ENCODE results near the gene SLC44A5.
"Not testable (repeated sequence)": the region's sequence is repeated elsewhere in the genome, so short reads cannot be mapped to it uniquely, and the experiment has no call there.

SLC44A5 gene

GRCh38 chr1:75354267-75354666, 256.6 kb downstream of the SLC44A5 start:
- not testable (repeated sequence) for DNase-seq

GRCh38 chr1:75353051-75353450, 257.9 kb downstream of the SLC44A5 start:
- no peak for DNase-seq

GRCh38 chr1:75345538-75346292, 265.2 kb downstream of the SLC44A5 start:
- no peak for DNase-seq

GRCh38 chr1:75342786-75343185, 268.1 kb downstream of the SLC44A5 start:
- no peak for DNase-seq

GRCh38 chr1:75341537-75341936, 269.4 kb downstream of the SLC44A5 start:
- no peak for DNase-seq

GRCh38 chr1:75338616-75339483, 272.1 kb downstream of the SLC44A5 start:
- DNase-seq = no peak

- no peak for DNase-seq
These were observed 276.0 kb downstream of the SLC44A5 start for GRCh38 chr1:75334876-75335389.

- DNase-seq = no peak
These were observed 280.3 kb downstream of the SLC44A5 start for GRCh38 chr1:75330624-75331023.

GRCh38 chr1:75328691-75329090, 282.2 kb downstream of the SLC44A5 start:
- DNase-seq = no peak

GRCh38 chr1:75327395-75327794, 283.5 kb downstream of the SLC44A5 start:
- DNase-seq = no peak

- DNase-seq = no peak
These were observed 292.9 kb downstream of the SLC44A5 start for GRCh38 chr1:75317976-75318375.

- DNase-seq = no peak
These were observed 294.7 kb downstream of the SLC44A5 start for GRCh38 chr1:75316230-75316629.

GRCh38 chr1:75312620-75313019, 298.3 kb downstream of the SLC44A5 start:
- no peak for DNase-seq

- DNase-seq = no peak
These were observed 300.8 kb downstream of the SLC44A5 start for GRCh38 chr1:75310067-75310466.

- no peak for DNase-seq
These were observed 302.5 kb downstream of the SLC44A5 start for GRCh38 chr1:75308365-75308764.

- DNase-seq = no peak
These were observed 305.9 kb downstream of the SLC44A5 start for GRCh38 chr1:75305061-75305460.

GRCh38 chr1:75293270-75293669, 317.6 kb downstream of the SLC44A5 start:
- DNase-seq = no peak

- no peak for DNase-seq
These were observed 318.9 kb downstream of the SLC44A5 start for GRCh38 chr1:75292013-75292412.

GRCh38 chr1:75276385-75276784, 334.5 kb downstream of the SLC44A5 start:
- no peak for DNase-seq

GRCh38 chr1:75275631-75276030, 335.3 kb downstream of the SLC44A5 start:
- no peak for DNase-seq

GRCh38 chr1:75274920-75275506, 335.9 kb downstream of the SLC44A5 start:
- no peak for DNase-seq

GRCh38 chr1:75273110-75273509, 337.8 kb downstream of the SLC44A5 start:
- no peak for DNase-seq

- no peak for DNase-seq
These were observed 345.1 kb downstream of the SLC44A5 start for GRCh38 chr1:75265792-75266191.

- DNase-seq = no peak
These were observed 346.8 kb downstream of the SLC44A5 start for GRCh38 chr1:75264112-75264511.
